GM23338 (cell line): ENCODE data around the gene BMAL1. TPM values are rescaled to one million over a fixed set of nuclear protein-coding genes. Genes with fewer than 3 reads are reported as not detected.

Source experiments
- ATAC-seq: fragments of 200-7000 bp; cut with Tn5 transposase; 3 replicates; pipeline ENCODE4 v1.9.1; 2020
- DNase-seq: peaks from one replicate; pipeline ENCODE4 v3.0.0-alpha.2; 2015; ENCODE audit warnings: low spot score
- H2AFZ ChIP-seq: fragments of 200-600 bp; sonication (generic); 2 replicates; pipeline ENCODE4 v1.8.0; 2016; ENCODE audit warnings: antibody characterized with exemption, mild to moderate bottlenecking, moderate library complexity
- H3F3A ChIP-seq: fragments of 200-600 bp; sonication (generic); replicated peaks from 2 replicates; pipeline ENCODE4 v1.8.0; 2017; ENCODE audit warnings: antibody characterized with exemption, mixed run types, low read depth
- H3K27ac ChIP-seq: fragments of 200-600 bp; sonication (generic); 2 replicates; pipeline ENCODE4 v1.6.1; 2016; ENCODE audit warnings: low read depth
- H3K27me3 ChIP-seq: fragments of 200-600 bp; sonication (generic); 2 replicates; pipeline ENCODE4 v1.8.0; 2016; ENCODE audit warnings: mild to moderate bottlenecking, mixed run types, moderate library complexity; ENCODE audit not compliant: insufficient read depth
- H3K36me3 ChIP-seq: fragments of 200-600 bp; sonication (generic); 2 replicates; pipeline ENCODE4 v1.8.0; 2016; ENCODE audit warnings: mild to moderate bottlenecking; ENCODE audit not compliant: insufficient read depth
- H3K4me1 ChIP-seq: fragments of 200-600 bp; sonication (generic); 2 replicates; pipeline ENCODE4 v1.8.0; 2016; ENCODE audit warnings: mild to moderate bottlenecking, moderate library complexity; ENCODE audit not compliant: insufficient read depth
- H3K4me2 ChIP-seq: fragments of 200-600 bp; sonication (generic); 2 replicates; pipeline ENCODE4 v1.7.1; 2017; ENCODE audit warnings: mixed run types
- H3K4me3 ChIP-seq: fragments of 200-600 bp; sonication (generic); 2 replicates; pipeline ENCODE4 v1.6.1; 2016; ENCODE audit warnings: mixed run types
- H3K79me2 ChIP-seq: fragments of 200-600 bp; sonication (generic); replicated peaks from 2 replicates; pipeline ENCODE4 v1.8.0; 2017; ENCODE audit warnings: mild to moderate bottlenecking; ENCODE audit not compliant: insufficient read depth
- H3K9me2 ChIP-seq: fragments of 200-600 bp; sonication (generic); 2 replicates; pipeline ENCODE4 v1.8.0; 2017; ENCODE audit not compliant: insufficient read depth
- H4K20me1 ChIP-seq: fragments of 200-600 bp; sonication (generic); replicated peaks from 2 replicates; pipeline ENCODE4 v1.8.0; 2017; ENCODE audit warnings: mild to moderate bottlenecking; ENCODE audit not compliant: insufficient read depth
- H3K27ac Mint-ChIP-seq: 2 replicates; pipeline ENCODE4 v1.8.0; 2020; ENCODE audit warnings: inconsistent platforms, mild to moderate bottlenecking, moderate library complexity, mixed read lengths
- H3K27me3 Mint-ChIP-seq: 3 replicates; pipeline ENCODE4 v1.8.0; 2022; ENCODE audit warnings: low read depth, mild to moderate bottlenecking, moderate library complexity, mixed read lengths, inconsistent platforms; ENCODE audit not compliant: insufficient read depth, poor library complexity
- H3K36me3 Mint-ChIP-seq: 3 replicates; pipeline ENCODE4 v1.8.0; 2021; ENCODE audit warnings: low read depth, mild to moderate bottlenecking, inconsistent platforms, moderate library complexity, mixed read lengths
- H3K4me1 Mint-ChIP-seq: 3 replicates; pipeline ENCODE4 v1.8.0; 2020; ENCODE audit warnings: mild to moderate bottlenecking, inconsistent platforms, mixed read lengths
- H3K4me3 Mint-ChIP-seq: 3 replicates; pipeline ENCODE4 v1.8.0; 2021; ENCODE audit warnings: moderate library complexity, mild to moderate bottlenecking, inconsistent platforms, mixed read lengths
- H3K9me3 Mint-ChIP-seq: 3 replicates; pipeline ENCODE4 v1.8.0; 2020; ENCODE audit warnings: moderate library complexity, mild to moderate bottlenecking, inconsistent platforms, mixed read lengths
- CREB1 ChIP-seq: fragments of 250-450 bp; sonication (Bioruptor Pico); IDR thresholded peaks from 2 replicates; pipeline ENCODE4 v1.5.0; 2020; ENCODE audit warnings: low read depth, mild to moderate bottlenecking, moderate library complexity
- CTCF ChIP-seq, 2 experiments: fragments of 200-600 bp in 1 of 2; sonication (generic) in 1 of 2; conservative IDR thresholded peaks; 2 replicates each; pipeline versions ENCODE4 v1.5.1 to v1.6.1; 2016 to 2017; ENCODE audit warnings: antibody characterized with exemption in 2 of 2, low read depth in 2 of 2, mild to moderate bottlenecking in 2 of 2, moderate library complexity in 1 of 2
- EZH2 ChIP-seq: fragments of 200-600 bp; sonication (generic); IDR thresholded peaks from one replicate; pipeline ENCODE4 v1.8.0; 2017; ENCODE audit warnings: antibody characterized with exemption, mild to moderate bottlenecking, low read depth; ENCODE audit not compliant: unreplicated experiment
- EZH2phosphoT487 ChIP-seq: fragments of 200-600 bp; sonication (generic); IDR thresholded peaks from one replicate; pipeline ENCODE4 v1.8.1; 2018; ENCODE audit warnings: antibody characterized with exemption; ENCODE audit not compliant: unreplicated experiment
- JUNB ChIP-seq: IDR thresholded peaks from one replicate; pipeline ENCODE4 v1.6.1; 2016; ENCODE audit warnings: antibody characterized with exemption; ENCODE audit not compliant: unreplicated experiment
- NANOG ChIP-seq: IDR thresholded peaks from 2 replicates; pipeline ENCODE4 v1.6.1; 2016; ENCODE audit warnings: antibody characterized with exemption, borderline replicate concordance
- POLR2AphosphoS5 ChIP-seq: IDR thresholded peaks from 2 replicates; pipeline ENCODE4 v1.6.1; 2016; ENCODE audit warnings: antibody characterized with exemption, low read depth
- REST ChIP-seq: IDR thresholded peaks from one replicate; pipeline ENCODE4 v1.6.1; 2018; ENCODE audit warnings: antibody characterized with exemption; ENCODE audit not compliant: unreplicated experiment
- STAT1 ChIP-seq: IDR thresholded peaks from one replicate; pipeline ENCODE4 v1.6.1; 2016; ENCODE audit warnings: antibody characterized with exemption; ENCODE audit not compliant: unreplicated experiment
- ZNF114 ChIP-seq: fragments of 250-450 bp; sonication (Bioruptor Pico); IDR thresholded peaks from 2 replicates; pipeline ENCODE4 v1.5.0; 2020; ENCODE audit warnings: mild to moderate bottlenecking, moderate library complexity
- ZNF331 ChIP-seq: fragments of 250-450 bp; sonication (Bioruptor Pico); IDR thresholded peaks from 2 replicates; pipeline ENCODE4 v1.5.0; 2020; ENCODE audit warnings: low read depth, mild to moderate bottlenecking, moderate library complexity
- ZNF462 ChIP-seq: fragments of 250-450 bp; sonication (Bioruptor Pico); IDR thresholded peaks from 2 replicates; pipeline ENCODE4 v1.5.0; 2020; ENCODE audit warnings: mild to moderate bottlenecking, moderate library complexity
- polyA plus RNA-seq: library from polyadenylated mRNA; unstranded; fragments of >200 nt; fragmentation: Nextera tagmentation; extraction: Ambion mirVana; gene quantifications from 2 replicates; pipeline ENCODE4 v1.2.1, GENCODE V29; 2016
- total RNA-seq: library from RNA; depleted of rRNA; stranded (reverse); fragments of >200 nt; shearing (Covaris generic); gene quantifications from 2 replicates; pipeline ENCODE4 v1.2.3, GENCODE V29; 2014
- TF ChIP-seq, protein P1 (sequence below): IDR thresholded peaks from 2 replicates; pipeline ENCODE4 v1.6.1; 2016; ENCODE audit warnings: antibody characterized with exemption

BMAL1 gene
- total and polyA plus RNA-seq, 2 experiments from 2014 or later = 5.1 to 7.2 TPM

GRCh38 chr11:13348305-13348704, 70.7 kb downstream of the BMAL1 start:
- H3K36me3 ChIP-seq = no peaks in the 10 kb centered on the region
- H3K4me2 ChIP-seq = no peak overlapping the region
- no peaks in the 10 kb centered on the region for H3F3A ChIP-seq
- no peak overlapping the region for H3K4me3 ChIP-seq
- H3K79me2 ChIP-seq = no peaks in the 10 kb centered on the region
- no peaks in the 10 kb centered on the region for H3K9me2 ChIP-seq
- H3K4me1 ChIP-seq = no peaks in the 10 kb centered on the region
- Mint-ChIP-seq H3K4me1 (peaks cover 8% of the 10 kb centered on the region; the same call in 1 of the 3 replicates), H3K4me3 (no peak overlapping the region), H3K36me3 (no peaks in the 10 kb centered on the region), H3K27ac (no peak overlapping the region), H3K27me3 (peaks cover 7% of the 10 kb centered on the region), H3K9me3 (no peaks in the 10 kb centered on the region; the same call in 2 of the 3 replicates)
- no peak for TF ChIP-seq CREB1 (CRISPR knock-in tag)
- TF ChIP-seq EZH2 = no peak
- TF ChIP-seq, protein P1, sequence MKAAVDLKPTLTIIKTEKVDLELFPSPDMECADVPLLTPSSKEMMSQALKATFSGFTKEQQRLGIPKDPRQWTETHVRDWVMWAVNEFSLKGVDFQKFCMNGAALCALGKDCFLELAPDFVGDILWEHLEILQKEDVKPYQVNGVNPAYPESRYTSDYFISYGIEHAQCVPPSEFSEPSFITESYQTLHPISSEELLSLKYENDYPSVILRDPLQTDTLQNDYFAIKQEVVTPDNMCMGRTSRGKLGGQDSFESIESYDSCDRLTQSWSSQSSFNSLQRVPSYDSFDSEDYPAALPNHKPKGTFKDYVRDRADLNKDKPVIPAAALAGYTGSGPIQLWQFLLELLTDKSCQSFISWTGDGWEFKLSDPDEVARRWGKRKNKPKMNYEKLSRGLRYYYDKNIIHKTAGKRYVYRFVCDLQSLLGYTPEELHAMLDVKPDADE = no peak
- TF ChIP-seq JUNB = no peak
- TF ChIP-seq STAT1 = no peak
- TF ChIP-seq CTCF (conservative IDR thresholded peaks at IDR 0.05; ENCODE audit: low read depth in 2 of 2) = no peak
- TF ChIP-seq NANOG = no peak
- no peak for TF ChIP-seq POLR2AphosphoS5
- TF ChIP-seq ZNF462 (CRISPR knock-in tag) = no peak
- no peak for TF ChIP-seq ZNF331
- TF ChIP-seq REST = no peak
- TF ChIP-seq ZNF114 (CRISPR knock-in tag) = no peak
- no peak for TF ChIP-seq EZH2phosphoT487
- no peak overlapping the region for H3K27ac ChIP-seq
- ATAC-seq = no peak
- H3K27me3 ChIP-seq = no peaks in the 10 kb centered on the region
- no peak for DNase-seq
- H2AFZ ChIP-seq = no peak overlapping the region
- no peaks in the 10 kb centered on the region for H4K20me1 ChIP-seq
